PFSK-1 (cell line): ENCODE results near the gene HSF2BP.

Experiments
- FOXP2 ChIP-seq: optimal IDR thresholded peaks from 2 replicates; pipeline ENCODE3; 2011; ENCODE audit warnings: borderline replicate concordance, control low read depth, inconsistent platforms; ENCODE audit not compliant: insufficient read depth; ENCODE audit errors: extremely low read length, extremely low read depth
- POLR2AphosphoS5 ChIP-seq: IDR thresholded peaks from 2 replicates; pipeline ENCODE4 v1.6.1; 2012; ENCODE audit warnings: low read depth, mild to moderate bottlenecking, control low read depth, low read length, moderate library complexity
- SIN3A ChIP-seq: IDR thresholded peaks from 2 replicates; pipeline ENCODE4 v1.6.1; 2012; ENCODE audit warnings: mild to moderate bottlenecking, low read length, moderate library complexity, borderline replicate concordance; ENCODE audit not compliant: insufficient read depth
- TAF1 ChIP-seq: IDR thresholded peaks from 2 replicates; pipeline ENCODE4 v1.6.1; 2012; ENCODE audit warnings: low read length, control low read depth, borderline replicate concordance; ENCODE audit not compliant: insufficient read depth
- TF ChIP-seq, protein P1 (sequence below), 2 experiments: IDR thresholded peaks; 2 replicates each; pipeline versions ENCODE4 v1.6.1 to v1.8.0; 2011 to 2012; ENCODE audit warnings: low read depth in 2 of 2, low read length in 2 of 2, control low read depth in 1 of 2, inconsistent platforms in 1 of 2, mild to moderate bottlenecking in 1 of 2, moderate library complexity in 1 of 2; ENCODE audit not compliant: insufficient read depth in 1 of 2

HSF2BP gene

DNA sequence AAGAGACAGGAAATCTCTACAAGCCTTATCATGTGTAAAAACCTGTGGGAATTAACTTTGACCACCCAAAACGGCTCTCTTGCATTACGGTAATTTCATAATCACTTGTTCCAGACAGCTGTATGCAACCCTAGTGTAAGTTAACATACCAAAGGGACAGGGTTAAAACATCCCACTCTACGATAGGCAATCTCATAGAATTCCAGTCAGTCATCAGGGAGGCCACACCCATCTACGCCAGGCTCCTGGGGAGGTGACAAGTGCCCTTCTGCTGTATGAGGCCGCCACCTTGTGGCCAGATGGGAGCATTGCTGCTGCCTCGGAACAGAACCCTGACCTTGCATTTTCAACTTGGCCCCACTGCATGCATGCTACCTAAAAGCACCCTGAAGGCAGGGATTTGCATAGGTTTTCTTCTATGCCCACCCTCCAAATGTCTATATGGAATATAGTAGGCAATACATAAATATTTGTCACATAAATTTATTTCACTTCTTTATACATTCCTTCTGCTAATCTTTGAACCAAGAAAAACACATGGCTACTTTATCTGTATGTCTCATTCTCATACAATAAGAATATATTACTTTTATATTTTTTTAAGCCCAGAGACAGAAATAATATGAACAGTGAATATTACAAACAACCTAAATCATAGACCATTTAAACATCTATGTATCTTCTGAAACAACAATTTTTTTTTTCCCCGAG, 12.6 kb downstream of the HSF2BP start:
- TF ChIP-seq SIN3A (no peak), FOXP2 (no peak), TAF1 (no peak), POLR2AphosphoS5 (no peak)
- TF ChIP-seq, protein P1, sequence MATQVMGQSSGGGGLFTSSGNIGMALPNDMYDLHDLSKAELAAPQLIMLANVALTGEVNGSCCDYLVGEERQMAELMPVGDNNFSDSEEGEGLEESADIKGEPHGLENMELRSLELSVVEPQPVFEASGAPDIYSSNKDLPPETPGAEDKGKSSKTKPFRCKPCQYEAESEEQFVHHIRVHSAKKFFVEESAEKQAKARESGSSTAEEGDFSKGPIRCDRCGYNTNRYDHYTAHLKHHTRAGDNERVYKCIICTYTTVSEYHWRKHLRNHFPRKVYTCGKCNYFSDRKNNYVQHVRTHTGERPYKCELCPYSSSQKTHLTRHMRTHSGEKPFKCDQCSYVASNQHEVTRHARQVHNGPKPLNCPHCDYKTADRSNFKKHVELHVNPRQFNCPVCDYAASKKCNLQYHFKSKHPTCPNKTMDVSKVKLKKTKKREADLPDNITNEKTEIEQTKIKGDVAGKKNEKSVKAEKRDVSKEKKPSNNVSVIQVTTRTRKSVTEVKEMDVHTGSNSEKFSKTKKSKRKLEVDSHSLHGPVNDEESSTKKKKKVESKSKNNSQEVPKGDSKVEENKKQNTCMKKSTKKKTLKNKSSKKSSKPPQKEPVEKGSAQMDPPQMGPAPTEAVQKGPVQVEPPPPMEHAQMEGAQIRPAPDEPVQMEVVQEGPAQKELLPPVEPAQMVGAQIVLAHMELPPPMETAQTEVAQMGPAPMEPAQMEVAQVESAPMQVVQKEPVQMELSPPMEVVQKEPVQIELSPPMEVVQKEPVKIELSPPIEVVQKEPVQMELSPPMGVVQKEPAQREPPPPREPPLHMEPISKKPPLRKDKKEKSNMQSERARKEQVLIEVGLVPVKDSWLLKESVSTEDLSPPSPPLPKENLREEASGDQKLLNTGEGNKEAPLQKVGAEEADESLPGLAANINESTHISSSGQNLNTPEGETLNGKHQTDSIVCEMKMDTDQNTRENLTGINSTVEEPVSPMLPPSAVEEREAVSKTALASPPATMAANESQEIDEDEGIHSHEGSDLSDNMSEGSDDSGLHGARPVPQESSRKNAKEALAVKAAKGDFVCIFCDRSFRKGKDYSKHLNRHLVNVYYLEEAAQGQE (IDR thresholded peaks at IDR 0.05; ENCODE audit: insufficient read depth in 1 of 2, low read depth in 2 of 2, low read length in 2 of 2) = no peak

DNA sequence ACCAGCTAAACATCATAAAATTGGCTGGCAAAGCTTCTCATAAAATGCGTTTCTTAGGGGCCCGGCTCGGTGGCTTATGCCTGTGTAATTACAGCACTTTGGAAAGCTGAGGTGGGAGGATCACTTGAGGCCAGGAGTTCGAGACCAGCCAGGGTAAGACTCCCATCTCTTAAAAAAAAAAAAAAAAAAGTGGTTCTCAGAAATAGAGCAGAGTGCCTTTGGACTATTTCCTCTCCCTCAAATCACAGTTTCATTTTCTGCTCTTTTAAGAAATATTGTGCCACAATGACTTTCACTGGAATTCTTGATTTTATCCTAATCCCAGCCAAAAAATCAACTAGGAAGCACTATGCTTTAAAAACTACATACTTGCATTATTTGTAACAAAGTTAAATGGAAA, 13.3 kb downstream of the HSF2BP start:
- no peak for TF ChIP-seq SIN3A
- TF ChIP-seq, protein P1 (IDR thresholded peaks at IDR 0.05; ENCODE audit: insufficient read depth in 1 of 2, low read depth in 2 of 2, low read length in 2 of 2) = no peak
- TF ChIP-seq TAF1 = no peak
- no peak for TF ChIP-seq FOXP2
- no peak for TF ChIP-seq POLR2AphosphoS5

DNA sequence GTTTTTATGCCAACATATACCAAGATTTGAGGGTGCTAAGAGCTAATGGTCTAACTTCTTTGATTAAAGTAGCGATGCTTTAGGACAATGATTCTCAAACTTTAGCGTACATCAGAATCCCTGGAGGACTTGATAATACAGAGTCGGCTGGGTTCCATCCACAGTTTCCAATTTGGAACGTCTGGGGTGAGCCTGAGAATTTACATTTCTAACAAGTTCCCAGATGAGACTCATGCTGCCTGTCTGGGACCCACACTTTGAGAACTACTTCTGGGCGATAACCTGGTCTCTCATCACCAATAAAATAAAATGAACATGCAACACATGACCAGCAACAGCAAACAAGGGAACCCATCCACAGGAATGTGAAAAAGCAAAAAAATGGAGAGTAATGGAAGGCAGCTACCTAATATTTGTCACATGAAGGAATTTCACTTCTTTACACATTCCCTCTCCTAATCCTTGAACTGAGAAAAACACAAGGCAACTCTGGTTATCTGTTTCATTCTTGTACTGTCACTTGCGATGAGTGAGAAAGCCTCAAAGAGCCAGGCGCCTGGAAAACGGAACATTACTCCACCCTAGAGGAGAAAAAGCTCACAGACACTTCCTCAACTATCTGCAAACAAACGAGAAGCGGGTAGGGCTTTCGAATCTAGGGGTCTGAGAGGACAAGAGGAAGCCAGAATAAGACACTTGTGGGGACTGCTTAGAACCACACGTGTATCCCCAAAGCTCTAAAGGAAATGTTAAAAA, 14.0 kb downstream of the HSF2BP start:
- TF ChIP-seq FOXP2 = no peak
- no peak for TF ChIP-seq SIN3A
- no peak for TF ChIP-seq POLR2AphosphoS5
- TF ChIP-seq, protein P1 (IDR thresholded peaks at IDR 0.05; ENCODE audit: insufficient read depth in 1 of 2, low read depth in 2 of 2, low read length in 2 of 2) = no peak
- no peak for TF ChIP-seq TAF1

DNA sequence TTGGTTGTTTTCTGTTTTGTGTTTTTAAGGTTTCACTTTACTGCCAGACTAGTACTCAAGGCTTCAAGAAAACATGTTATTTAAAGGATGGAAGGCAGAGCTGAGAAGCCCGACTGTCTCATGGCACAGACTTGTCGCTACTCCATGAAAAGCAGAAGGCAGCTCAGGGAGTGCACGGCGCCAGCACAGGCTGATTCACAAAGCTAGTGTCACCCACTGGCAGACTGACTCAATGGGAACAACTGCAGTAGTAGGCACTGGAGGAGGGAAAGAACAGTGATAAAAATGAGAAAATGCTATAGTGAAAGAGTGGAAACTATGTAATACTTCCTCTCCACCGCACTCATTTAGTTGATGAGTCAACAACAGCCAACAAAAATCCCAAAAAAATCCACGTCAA, 14.7 kb downstream of the HSF2BP start:
- TF ChIP-seq POLR2AphosphoS5 (no peak), FOXP2 (no peak), SIN3A (no peak), TAF1 (no peak)
- TF ChIP-seq, protein P1 (IDR thresholded peaks at IDR 0.05; ENCODE audit: insufficient read depth in 1 of 2, low read depth in 2 of 2, low read length in 2 of 2) = no peak
